Neural cell (in vitro differentiated cells): Measurements from ENCODE around the gene CLTC.

ENCODE experiments used
- EZH2 ChIP-seq: fragments of 200-600, 300-800 bp; shearing (Covaris generic), sonication (generic); IDR thresholded peaks from 2 replicates; pipeline ENCODE4 v1.6.1; 2014; ENCODE audit warnings: antibody characterized with exemption, low read length, borderline replicate concordance, mild to moderate bottlenecking; ENCODE audit not compliant: insufficient read depth, poor library complexity, severe bottlenecking
- TAF1 ChIP-seq: IDR thresholded peaks from 2 replicates; pipeline ENCODE4 v1.6.1; 2012; ENCODE audit warnings: low read depth

DNA sequence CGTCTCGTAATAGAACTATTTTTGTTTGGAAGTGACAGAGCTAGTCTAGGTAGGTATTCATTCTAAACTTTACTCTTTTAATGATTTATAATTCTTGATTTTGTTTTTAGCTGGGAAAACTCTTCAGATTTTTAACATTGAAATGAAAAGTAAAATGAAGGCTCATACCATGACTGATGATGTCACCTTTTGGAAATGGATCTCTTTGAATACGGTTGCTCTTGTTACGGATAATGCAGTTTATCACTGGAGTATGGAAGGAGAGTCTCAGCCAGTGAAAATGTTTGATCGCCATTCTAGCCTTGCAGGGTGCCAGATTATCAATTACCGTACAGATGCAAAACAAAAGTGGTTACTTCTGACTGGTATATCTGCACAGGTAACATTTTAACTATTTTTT, 27.6 kb downstream of the CLTC start:
- no peak for TF ChIP-seq EZH2
- no peak for TF ChIP-seq TAF1
